IPS DF 4.7 (cell line): ENCODE results near the gene OR5W2.
"Not testable (repeated sequence)": the region's sequence is repeated elsewhere in the genome, so short reads cannot be mapped to it uniquely, and the experiment has no call there.

Source experiments
- DNase-seq: peaks from one replicate; pipeline ENCODE4 v3.0.0-alpha.2; 2013; ENCODE audit warnings: low spot score; ENCODE audit errors: extremely low read depth

OR5W2 gene

DNA sequence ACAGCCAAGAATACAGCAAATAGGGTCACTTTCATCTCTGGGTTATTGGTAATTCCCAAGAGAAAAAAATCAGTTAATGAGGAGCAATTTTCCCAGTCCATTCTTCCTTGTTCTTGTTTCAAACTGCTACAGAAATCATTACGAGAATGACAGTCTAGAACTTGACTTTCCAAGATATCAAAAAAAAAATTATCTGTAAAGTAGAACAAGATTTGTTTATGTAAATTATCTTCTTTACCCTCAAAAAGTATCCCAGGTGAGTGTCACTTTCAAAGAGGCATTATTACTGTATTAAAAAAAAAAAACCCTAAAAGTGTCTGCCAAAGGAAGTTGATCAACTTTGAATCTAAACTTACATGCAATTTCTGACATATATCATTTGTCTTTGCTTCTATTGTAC lies at the start of gene OR5W2:
Gene OR5W2 (minus strand): TSS at position 101 of the 400 bp plus-strand sequence. CDS start 0 bp downstream, at position 101.
- DNase-seq: no peak

- DNase-seq: no peak
Observed at GRCh38 chr11:55956521-55956920, 42.1 kb upstream of the OR5W2 start.

DNA sequence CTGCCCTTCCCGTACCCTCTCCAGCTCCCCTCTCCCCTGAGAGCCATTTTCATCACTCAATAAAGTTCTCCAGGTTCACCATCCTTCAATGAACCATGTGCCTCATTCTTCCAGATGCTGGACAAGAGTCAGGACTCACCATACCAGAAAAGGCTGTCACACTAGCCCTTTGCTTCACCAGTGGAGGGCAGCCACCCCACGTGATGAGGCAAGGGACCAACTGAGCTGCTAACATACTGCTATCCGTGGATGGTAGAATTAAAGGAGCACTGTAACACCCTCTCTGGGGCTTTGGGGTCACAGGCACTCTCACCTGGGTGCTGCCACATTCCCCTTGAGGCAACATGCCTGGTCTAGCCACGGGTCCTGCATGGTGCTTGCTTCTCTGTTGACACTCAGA lies 34.9 kb upstream of the OR5W2 start:
- DNase-seq: no peak

GRCh38 chr11:55942785-55943392 lies 28.5 kb upstream of the OR5W2 start:
- peak; percentile 28 for DNase-seq

DNA sequence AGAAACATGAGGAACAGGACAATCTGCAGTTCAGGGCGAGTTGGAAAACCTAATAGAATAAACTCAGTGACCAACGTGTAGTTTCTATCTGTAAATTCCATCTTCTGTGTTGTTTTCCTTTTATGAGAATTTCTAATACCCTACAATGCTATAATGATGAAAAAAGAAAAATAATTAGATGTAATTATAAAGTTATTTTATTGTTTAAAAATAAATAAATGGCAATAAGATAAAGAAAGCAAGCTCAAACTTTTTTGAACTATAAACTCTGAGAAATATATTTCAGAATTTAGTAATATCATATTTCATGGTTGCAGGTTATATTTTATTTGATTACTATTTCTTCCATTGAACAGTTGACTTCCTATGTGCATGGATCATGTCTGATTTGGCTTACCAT lies 21.9 kb upstream of the OR5W2 start, which contains the start of gene OR5I1:
Gene OR5I1 (minus strand): TSS at position 101 of the 400 bp plus-strand sequence. CDS start 0 bp downstream, at position 101.
- DNase-seq: no peak

DNA sequence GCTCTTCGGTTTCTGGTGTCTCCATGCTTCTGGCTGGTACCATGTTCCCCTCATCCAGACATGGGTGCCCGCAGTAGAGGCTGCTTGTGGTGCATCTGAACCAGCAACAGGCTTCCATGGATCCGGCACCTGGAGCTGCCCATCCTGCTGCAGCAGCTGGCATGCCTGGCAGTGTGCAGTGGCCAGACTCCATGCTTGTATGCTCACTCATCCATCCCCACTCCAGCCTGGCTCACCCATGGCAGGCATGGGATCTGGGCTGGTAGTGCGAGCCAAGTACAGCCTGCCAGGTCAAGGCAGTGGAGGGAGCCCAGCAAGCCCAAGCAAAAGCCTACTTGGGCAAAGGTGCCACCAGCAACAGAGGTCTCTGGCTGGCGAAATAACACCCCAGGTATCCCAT lies 6.2 kb upstream of the OR5W2 start:
- no peak for DNase-seq

- no peak for DNase-seq
Observed at GRCh38 chr11:55902308-55902707, 12.1 kb downstream of the OR5W2 start.

- no peak for DNase-seq
Observed at GRCh38 chr11:55895216-55895615, 19.2 kb downstream of the OR5W2 start.

- DNase-seq: not testable (repeated sequence)
Observed at GRCh38 chr11:55885481-55885880, 28.9 kb downstream of the OR5W2 start.

- not testable (repeated sequence) for DNase-seq
Observed at GRCh38 chr11:55884995-55885394, 29.4 kb downstream of the OR5W2 start.

DNA sequence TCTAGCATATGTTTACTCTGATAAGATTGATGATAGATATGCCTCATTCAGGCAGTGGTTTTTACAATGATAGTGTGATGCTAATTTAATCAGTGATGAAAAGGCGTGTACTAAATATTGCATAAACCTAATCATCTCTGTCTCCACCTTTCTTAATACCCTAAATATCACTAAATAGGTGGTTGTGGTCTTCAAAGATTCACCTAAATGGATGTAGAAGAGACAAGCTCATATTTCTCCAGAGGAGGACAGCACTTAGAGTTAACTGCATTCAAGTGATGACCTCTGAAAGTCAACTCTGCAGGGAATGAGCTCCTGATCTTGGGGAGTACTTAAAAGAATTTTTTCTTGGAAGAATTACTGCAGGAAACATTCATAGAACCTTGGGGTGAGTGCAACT lies 31.4 kb downstream of the OR5W2 start, which contains the start of gene TRIM51:
Gene TRIM51 (plus strand): TSS at position 301 of the 400 bp plus-strand sequence. CDS start 2,132 bp downstream, outside the sequence.
- DNase-seq: not testable (repeated sequence)

DNA sequence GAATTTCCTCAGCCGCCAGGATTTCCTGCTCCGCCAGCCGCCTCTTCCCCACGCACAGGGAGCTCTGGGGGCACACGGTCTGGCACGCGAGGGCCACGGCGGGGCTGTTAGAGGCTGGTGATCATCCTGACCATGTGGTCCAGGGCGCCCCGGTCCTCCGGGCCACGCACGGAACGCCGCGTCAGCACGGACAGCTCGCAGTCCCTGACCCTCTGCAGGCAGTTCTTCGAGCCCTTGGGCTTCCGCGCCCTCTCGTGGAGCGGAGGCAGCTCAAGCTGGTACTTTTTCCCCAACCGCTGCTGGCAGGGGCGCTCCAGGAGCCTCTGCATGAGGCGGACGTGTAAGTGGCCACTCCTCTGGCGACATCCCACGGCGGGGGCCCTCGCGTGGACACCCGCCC lies 41.2 kb downstream of the OR5W2 start:
- not testable (repeated sequence) for DNase-seq

DNA sequence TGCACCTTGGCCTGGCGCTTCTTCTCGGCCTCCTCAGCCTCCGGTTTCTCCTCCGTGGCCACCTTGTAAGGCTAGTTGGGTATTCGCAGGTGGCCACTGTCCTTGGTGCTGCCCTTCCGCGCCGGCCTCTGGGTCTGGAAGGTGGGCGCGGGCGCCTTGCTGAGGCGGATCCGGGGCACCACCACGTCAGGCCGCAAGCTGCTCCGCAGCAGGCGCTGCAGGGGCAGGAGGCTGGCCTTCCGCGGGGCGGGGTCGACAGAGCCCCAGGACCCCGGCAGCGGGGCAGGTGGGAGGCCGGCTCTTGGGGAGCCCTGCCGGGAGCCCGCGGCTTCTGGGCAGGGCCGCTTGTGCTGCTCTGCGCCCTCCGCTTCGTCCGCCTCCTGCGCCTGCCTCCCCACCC lies 41.7 kb downstream of the OR5W2 start:
- not testable (repeated sequence) for DNase-seq

DNA sequence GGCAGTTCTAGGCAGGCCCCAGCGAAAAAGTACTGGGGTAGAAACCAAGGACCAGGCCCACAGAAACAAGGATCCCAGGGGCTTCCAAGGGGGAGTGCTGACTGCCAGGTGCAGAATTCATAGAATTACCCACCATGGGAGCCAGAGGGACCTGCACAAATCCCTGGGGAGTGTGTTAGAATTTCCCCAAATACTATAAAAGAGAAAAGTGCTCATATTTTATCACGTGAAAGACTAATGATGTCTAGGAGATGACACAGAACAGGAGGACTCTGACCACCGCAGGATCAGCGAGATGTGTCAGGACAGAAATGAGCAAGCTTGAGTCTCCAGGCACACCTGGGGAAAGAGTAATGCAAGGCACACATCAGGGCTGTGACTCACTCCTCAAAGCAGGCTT lies 47.0 kb downstream of the OR5W2 start:
- DNase-seq: not testable (repeated sequence)
